SK-N-SH (cell line): Measurements from ENCODE around the gene ITGA1. TPM values are rescaled to one million over a fixed set of nuclear protein-coding genes. Genes with fewer than 3 reads are reported as not detected.
"Not testable (repeated sequence)": the region's sequence is repeated elsewhere in the genome, so short reads cannot be mapped to it uniquely, and the experiment has no call there.

ENCODE experiments used
- CTCF ChIA-PET: fragments of 300-600, 350-600 bp; formaldehyde crosslinking; extraction: SDS; loops from one replicate; lab custom pipeline; 2021; lab: Yijun Ruan, JAX
- POLR2A ChIA-PET: fragments of 350-600 bp; sonication (Branson Sonifier 250); formaldehyde crosslinking; extraction: SDS; loops from one replicate; lab custom pipeline; 2020; ENCODE audit warnings: antibody characterized with exemption, inconsistent platforms; lab: Yijun Ruan, JAX
- DNase-seq: peaks from one replicate; pipeline ENCODE4 v3.0.0; 2012
- H2AFZ ChIP-seq: fragments of 200-600 bp; sonication (generic); 2 replicates; pipeline ENCODE4 v1.8.1; 2016; ENCODE audit warnings: antibody characterized with exemption, mild to moderate bottlenecking, low read depth
- H3F3A ChIP-seq: fragments of 200-600 bp; sonication (generic); replicated peaks from 2 replicates; pipeline ENCODE3; 2016; ENCODE audit warnings: antibody characterized with exemption, mild to moderate bottlenecking; ENCODE audit not compliant: insufficient read depth
- H3K27ac ChIP-seq, 2 experiments: fragments of 200-500 bp in 1 of 2; fragments of 200-600 bp in 1 of 2; sonication (Bioruptor generic) in 1 of 2; sonication (generic), shearing (Covaris generic) in 1 of 2; 2 replicates each; pipeline versions ENCODE4 v1.5.1 to v1.6.1; 2014 to 2016; ENCODE audit warnings: low read depth in 2 of 2, inconsistent platforms in 1 of 2, low read length in 1 of 2, mild to moderate bottlenecking in 1 of 2, mixed read lengths in 1 of 2
- H3K27me3 ChIP-seq: fragments of 200-600 bp; sonication (generic), shearing (Covaris generic); 2 replicates; pipeline ENCODE4 v1.6.1; 2016; ENCODE audit warnings: mixed run types; ENCODE audit not compliant: insufficient read depth
- H3K36me3 ChIP-seq, 2 experiments: fragments of 200-500 bp in 1 of 2; fragments of 200-600 bp in 1 of 2; sonication (Bioruptor generic) in 1 of 2; sonication (generic) in 1 of 2; replicated peaks in 1 of 2; 2 replicates each; pipeline versions ENCODE3 to v1.5.1; 2014 to 2016; ENCODE audit warnings: low read length in 1 of 2, mild to moderate bottlenecking in 1 of 2; ENCODE audit not compliant: insufficient read depth in 2 of 2, control insufficient read depth in 1 of 2
- H3K4me1 ChIP-seq, 2 experiments: fragments of 200-500 bp in 1 of 2; fragments of 200-600 bp in 1 of 2; sonication (Bioruptor generic) in 1 of 2; sonication (generic), shearing (Covaris generic) in 1 of 2; 2 replicates each; pipeline versions ENCODE4 v1.5.1 to v1.6.1; 2014 to 2016; ENCODE audit warnings: low read depth in 1 of 2, low read length in 1 of 2, mixed run types in 1 of 2; ENCODE audit not compliant: insufficient read depth in 2 of 2, control insufficient read depth in 1 of 2
- H3K4me2 ChIP-seq: fragments of 200-600 bp; sonication (generic), shearing (Covaris generic); 2 replicates; pipeline ENCODE4 v1.6.1; 2017; ENCODE audit warnings: mixed run types
- H3K4me3 ChIP-seq, 2 experiments: fragments of 200-500 bp in 1 of 2; fragments of 200-600 bp in 1 of 2; sonication (Bioruptor generic) in 1 of 2; sonication (generic), shearing (Covaris generic) in 1 of 2; 2 replicates each; pipeline versions ENCODE4 v1.5.1 to v1.8.1; 2014 to 2016; ENCODE audit warnings: low read depth in 2 of 2, inconsistent platforms in 1 of 2, low read length in 1 of 2, mild to moderate bottlenecking in 1 of 2, mixed read lengths in 1 of 2, moderate library complexity in 1 of 2
- H3K79me2 ChIP-seq: fragments of 200-600 bp; sonication (generic); 2 replicates; pipeline ENCODE4 v1.8.1; 2017; ENCODE audit warnings: mild to moderate bottlenecking; ENCODE audit not compliant: insufficient read depth
- H3K9ac ChIP-seq: fragments of 200-600 bp; sonication (generic); 2 replicates; pipeline ENCODE4 v1.6.1; 2017; ENCODE audit warnings: mixed run types
- H3K9me2 ChIP-seq: fragments of 200-600 bp; sonication (generic); 2 replicates; pipeline ENCODE4 v1.6.1; 2017; ENCODE audit warnings: mixed run types
- H3K9me3 ChIP-seq: fragments of 200-600 bp; sonication (generic); 2 replicates; pipeline ENCODE4 v1.6.1; 2017; ENCODE audit warnings: mixed run types, mild to moderate bottlenecking, moderate library complexity
- H4K20me1 ChIP-seq: fragments of 200-600 bp; sonication (generic); 2 replicates; pipeline ENCODE4 v1.6.1; 2017; ENCODE audit warnings: mild to moderate bottlenecking, mixed run types; ENCODE audit not compliant: insufficient read depth
- ELF1 ChIP-seq: IDR thresholded peaks from 2 replicates; pipeline ENCODE4 v1.4.0; 2012
- EZH2phosphoT487 ChIP-seq: fragments of 200-600 bp; sonication (generic); IDR thresholded peaks from 2 replicates; pipeline ENCODE4 v1.6.1; 2017; ENCODE audit warnings: low read depth, mixed run types, mild to moderate bottlenecking, antibody characterized with exemption, moderate library complexity, borderline replicate concordance
- GABPA ChIP-seq: IDR thresholded peaks from 2 replicates; pipeline ENCODE4 v1.4.0; 2012; ENCODE audit warnings: low read depth, mild to moderate bottlenecking
- NFIC ChIP-seq: IDR thresholded peaks from 2 replicates; pipeline ENCODE4 v1.4.0; 2012; ENCODE audit warnings: borderline replicate concordance
- NRF1 ChIP-seq: IDR thresholded peaks from 2 replicates; pipeline ENCODE4 v1.6.1; 2012; ENCODE audit warnings: low read depth, mild to moderate bottlenecking, low read length
- POLR2AphosphoS5 ChIP-seq: IDR thresholded peaks from 2 replicates; pipeline ENCODE4 v1.6.1; 2012; ENCODE audit warnings: low read depth, low read length
- SIN3A ChIP-seq: IDR thresholded peaks from 2 replicates; pipeline ENCODE4 v1.6.1; 2012; ENCODE audit warnings: low read depth, mild to moderate bottlenecking, low read length, moderate library complexity, borderline replicate concordance
- TCF12 ChIP-seq: IDR thresholded peaks from 2 replicates; pipeline ENCODE4 v1.4.0; 2012
- TEAD4 ChIP-seq: IDR thresholded peaks from 2 replicates; pipeline ENCODE4 v1.4.0; 2012; ENCODE audit warnings: mild to moderate bottlenecking, borderline replicate concordance; ENCODE audit not compliant: insufficient read depth
- YY1 ChIP-seq: IDR thresholded peaks from 2 replicates; pipeline ENCODE4 v1.4.0; 2012; ENCODE audit warnings: low read depth, mild to moderate bottlenecking
- WGBS: methylation state at CpG from one replicate; pipeline ENCODE4 v1.1.6; 2017; ENCODE audit warnings: low lambda C conversion rate; 5-methylcytosine and 5-hydroxymethylcytosine counted together
- polyA plus RNA-seq, 3 experiments: library from polyadenylated mRNA; depleted of rRNA; stranded (reverse); fragments of >200 nt; gene quantifications; 2 replicates each; pipeline ENCODE4 v1.2.3, GENCODE V29; 2012
- TF ChIP-seq, protein P1 (sequence below): IDR thresholded peaks from 2 replicates; pipeline ENCODE4; 2012
- TF ChIP-seq, protein P2 (sequence below): IDR thresholded peaks from 2 replicates; pipeline ENCODE4 v1.6.1; 2012; ENCODE audit warnings: mild to moderate bottlenecking, low read depth, low read length, moderate library complexity

The ITGA1 gene
- polyA plus RNA-seq, 1 of the 3 experiments (the other 2 are of a cell fraction): 7.7 TPM

DNA sequence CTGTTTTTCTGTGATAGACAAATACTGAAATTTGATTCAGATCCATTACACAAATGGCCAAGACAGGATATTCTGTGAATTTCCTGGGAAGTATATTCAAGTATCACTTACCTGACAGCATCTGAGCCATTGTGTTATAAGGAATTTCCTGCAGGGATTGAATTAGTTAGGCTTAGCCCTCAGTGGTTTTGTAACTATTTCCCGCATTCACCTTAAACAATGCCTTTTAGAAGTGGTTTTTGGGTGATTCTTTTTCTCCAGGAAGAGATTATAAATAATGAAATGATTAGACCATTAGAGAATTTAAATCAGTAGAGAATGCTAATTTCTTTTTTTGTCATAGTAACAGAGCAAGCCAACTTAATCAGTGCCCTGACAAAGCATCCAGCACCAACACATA lies 30.6 kb downstream of the ITGA1 start:
- H3K27ac ChIP-seq: no peak overlapping the region
- H3K9me2 ChIP-seq: no peaks in the 10 kb centered on the region
- no peak overlapping the region for H3K4me2 ChIP-seq
- POLR2A ChIA-PET: no interaction called here
- H3K36me3 ChIP-seq: no peaks in the 10 kb centered on the region
- TF ChIP-seq, protein P1, sequence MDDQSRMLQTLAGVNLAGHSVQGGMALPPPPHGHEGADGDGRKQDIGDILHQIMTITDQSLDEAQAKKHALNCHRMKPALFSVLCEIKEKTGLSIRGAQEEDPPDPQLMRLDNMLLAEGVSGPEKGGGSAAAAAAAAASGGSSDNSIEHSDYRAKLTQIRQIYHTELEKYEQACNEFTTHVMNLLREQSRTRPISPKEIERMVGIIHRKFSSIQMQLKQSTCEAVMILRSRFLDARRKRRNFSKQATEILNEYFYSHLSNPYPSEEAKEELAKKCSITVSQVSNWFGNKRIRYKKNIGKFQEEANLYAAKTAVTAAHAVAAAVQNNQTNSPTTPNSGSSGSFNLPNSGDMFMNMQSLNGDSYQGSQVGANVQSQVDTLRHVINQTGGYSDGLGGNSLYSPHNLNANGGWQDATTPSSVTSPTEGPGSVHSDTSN: no peak
- TF ChIP-seq EZH2phosphoT487: no peak
- no peak for TF ChIP-seq NFIC
- no peak for TF ChIP-seq TCF12
- TF ChIP-seq YY1: no peak
- TF ChIP-seq TEAD4: no peak
- TF ChIP-seq ELF1: no peak
- no peak for TF ChIP-seq NRF1
- TF ChIP-seq POLR2AphosphoS5: no peak
- TF ChIP-seq SIN3A: no peak
- TF ChIP-seq GABPA: no peak
- TF ChIP-seq, protein P2, sequence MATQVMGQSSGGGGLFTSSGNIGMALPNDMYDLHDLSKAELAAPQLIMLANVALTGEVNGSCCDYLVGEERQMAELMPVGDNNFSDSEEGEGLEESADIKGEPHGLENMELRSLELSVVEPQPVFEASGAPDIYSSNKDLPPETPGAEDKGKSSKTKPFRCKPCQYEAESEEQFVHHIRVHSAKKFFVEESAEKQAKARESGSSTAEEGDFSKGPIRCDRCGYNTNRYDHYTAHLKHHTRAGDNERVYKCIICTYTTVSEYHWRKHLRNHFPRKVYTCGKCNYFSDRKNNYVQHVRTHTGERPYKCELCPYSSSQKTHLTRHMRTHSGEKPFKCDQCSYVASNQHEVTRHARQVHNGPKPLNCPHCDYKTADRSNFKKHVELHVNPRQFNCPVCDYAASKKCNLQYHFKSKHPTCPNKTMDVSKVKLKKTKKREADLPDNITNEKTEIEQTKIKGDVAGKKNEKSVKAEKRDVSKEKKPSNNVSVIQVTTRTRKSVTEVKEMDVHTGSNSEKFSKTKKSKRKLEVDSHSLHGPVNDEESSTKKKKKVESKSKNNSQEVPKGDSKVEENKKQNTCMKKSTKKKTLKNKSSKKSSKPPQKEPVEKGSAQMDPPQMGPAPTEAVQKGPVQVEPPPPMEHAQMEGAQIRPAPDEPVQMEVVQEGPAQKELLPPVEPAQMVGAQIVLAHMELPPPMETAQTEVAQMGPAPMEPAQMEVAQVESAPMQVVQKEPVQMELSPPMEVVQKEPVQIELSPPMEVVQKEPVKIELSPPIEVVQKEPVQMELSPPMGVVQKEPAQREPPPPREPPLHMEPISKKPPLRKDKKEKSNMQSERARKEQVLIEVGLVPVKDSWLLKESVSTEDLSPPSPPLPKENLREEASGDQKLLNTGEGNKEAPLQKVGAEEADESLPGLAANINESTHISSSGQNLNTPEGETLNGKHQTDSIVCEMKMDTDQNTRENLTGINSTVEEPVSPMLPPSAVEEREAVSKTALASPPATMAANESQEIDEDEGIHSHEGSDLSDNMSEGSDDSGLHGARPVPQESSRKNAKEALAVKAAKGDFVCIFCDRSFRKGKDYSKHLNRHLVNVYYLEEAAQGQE: no peak
- TF ChIP-seq, all 33 proteins: peak for 0
- peaks cover 7% of the 10 kb centered on the region for H3F3A ChIP-seq
- no peaks in the 10 kb centered on the region for H4K20me1 ChIP-seq
- peaks cover 3% of the 10 kb centered on the region; the same call in 1 of the 2 replicates for H3K79me2 ChIP-seq
- DNase-seq: no peak
- no peak overlapping the region for H3K4me3 ChIP-seq
- peaks cover 0 to 4% of the 10 kb centered on the region in 2 experiments; a peak in 2 of 4 replicates for H3K4me1 ChIP-seq
- CTCF ChIA-PET: interaction anchor here (1.0 kb wide), 1 partner anchor 13 kb away, joined by 3 read pairs; no protein-coding TSS in a partner anchor
- no peak overlapping the region for H2AFZ ChIP-seq
- 96% methylated on average over 1 of the region's 1 CpG for WGBS
- H3K9ac ChIP-seq: no peak overlapping the region
- no peaks in the 10 kb centered on the region for H3K27me3 ChIP-seq
- H3K9me3 ChIP-seq: no peaks in the 10 kb centered on the region

DNA sequence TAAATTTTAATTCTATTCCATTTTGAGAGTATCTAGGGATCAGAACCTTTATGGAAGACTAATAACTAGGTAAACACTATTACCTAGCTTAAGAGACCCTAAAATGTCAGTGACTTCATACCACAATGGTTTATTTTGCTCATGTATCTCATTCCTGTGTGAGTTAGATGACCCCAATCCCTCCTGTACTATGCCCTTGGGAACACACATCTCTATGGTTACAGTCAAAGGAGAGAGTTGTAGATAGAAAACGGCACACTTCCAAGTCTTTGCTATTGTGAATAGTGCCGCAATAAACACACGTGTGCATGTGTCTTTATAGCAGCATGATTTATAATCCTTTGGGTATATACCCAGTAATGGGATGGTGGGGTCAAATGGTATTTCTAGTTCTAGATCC lies 31.1 kb downstream of the ITGA1 start:
- H3F3A ChIP-seq, H3K4me1 ChIP-seq, POLR2A ChIA-PET, H3K79me2 ChIP-seq, H3K27me3 ChIP-seq, H2AFZ ChIP-seq, H3K4me2 ChIP-seq, H4K20me1 ChIP-seq, H3K9me3 ChIP-seq, CTCF ChIA-PET, H3K27ac ChIP-seq, DNase-seq, H3K9ac ChIP-seq, H3K9me2 ChIP-seq, H3K4me3 ChIP-seq, H3K36me3 ChIP-seq: not testable (repeated sequence)
- WGBS: 94% methylated on average over 3 of the region's 3 CpGs
